NCI-H2227 (cell line): Measurements from ENCODE around the gene PLGRKT.
"Not testable (repeated sequence)": the region's sequence is repeated elsewhere in the genome, so short reads cannot be mapped to it uniquely, and the experiment has no call there.

Experiments used
- DNase-seq: peaks from one replicate; lab custom pipeline; 2025; ENCODE audit not compliant: unreplicated experiment; lab: John Stamatoyannopoulos, UW

Gene PLGRKT

DNA sequence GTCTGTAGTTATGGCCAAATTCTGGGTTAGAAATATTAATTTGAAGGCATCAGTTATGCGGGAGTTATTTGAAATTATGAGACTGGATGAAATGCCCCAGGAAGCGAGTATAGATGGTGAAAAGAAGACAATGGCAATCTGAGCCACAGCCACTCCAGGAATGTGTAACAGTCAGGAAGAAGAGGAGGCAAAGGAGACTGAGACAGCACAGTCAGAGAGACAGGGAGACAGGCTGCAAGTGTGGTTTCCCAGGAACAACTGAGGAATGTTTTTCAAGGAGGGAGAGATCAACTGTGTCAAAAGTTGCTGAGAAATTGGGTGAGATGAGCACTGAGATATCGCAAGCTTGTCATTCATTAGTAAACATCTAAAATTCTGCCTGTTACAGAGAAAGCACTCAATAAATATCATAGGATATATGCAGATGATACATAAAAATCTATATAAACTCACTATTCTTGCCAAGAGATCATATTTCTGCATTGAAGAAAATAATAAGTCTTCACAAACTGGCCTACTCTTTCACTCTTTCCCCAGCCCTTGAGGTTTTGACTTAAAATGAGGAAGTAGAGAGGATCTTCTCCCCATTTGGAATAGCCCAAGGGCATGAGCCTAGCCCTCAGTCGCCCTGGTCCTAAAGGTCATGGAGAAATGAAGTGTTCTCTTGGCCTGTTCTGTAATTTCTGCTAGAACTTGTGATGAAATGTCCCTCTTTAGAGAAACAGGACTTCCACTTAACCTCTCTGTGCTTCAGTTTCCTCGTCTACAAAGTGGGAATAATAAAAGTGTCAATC is 49.5 kb downstream of the PLGRKT start:
- no peak for DNase-seq

DNA sequence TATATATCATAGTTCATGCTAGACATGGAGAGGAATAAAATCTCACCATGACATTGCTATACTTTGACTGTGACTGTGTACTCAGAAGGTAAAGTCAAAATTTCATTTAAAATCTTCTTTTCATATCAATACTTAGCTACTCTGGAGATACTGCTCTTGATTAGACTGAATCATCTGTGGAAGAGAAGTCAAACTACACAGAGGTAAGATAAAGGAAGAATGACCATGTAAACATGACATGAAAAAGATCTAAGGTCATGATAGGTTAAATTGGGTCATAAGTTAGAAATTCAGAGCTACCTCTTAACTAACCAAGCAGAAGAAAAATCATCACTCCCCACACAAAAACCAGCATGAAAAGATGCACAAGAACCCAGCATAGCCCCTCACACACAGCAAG is 53.3 kb downstream of the PLGRKT start:
- no peak for DNase-seq

GRCh38 chr9:5382479-5382878 is 55.2 kb downstream of the PLGRKT start:
- DNase-seq: no peak

GRCh38 chr9:5375790-5376477 is 61.8 kb downstream of the PLGRKT start:
- no peak for DNase-seq

GRCh38 chr9:5375091-5375490 is 62.6 kb downstream of the PLGRKT start:
- no peak for DNase-seq

- DNase-seq: no peak
Measured at GRCh38 chr9:5364294-5365024, 73.3 kb downstream of the PLGRKT start.

DNA sequence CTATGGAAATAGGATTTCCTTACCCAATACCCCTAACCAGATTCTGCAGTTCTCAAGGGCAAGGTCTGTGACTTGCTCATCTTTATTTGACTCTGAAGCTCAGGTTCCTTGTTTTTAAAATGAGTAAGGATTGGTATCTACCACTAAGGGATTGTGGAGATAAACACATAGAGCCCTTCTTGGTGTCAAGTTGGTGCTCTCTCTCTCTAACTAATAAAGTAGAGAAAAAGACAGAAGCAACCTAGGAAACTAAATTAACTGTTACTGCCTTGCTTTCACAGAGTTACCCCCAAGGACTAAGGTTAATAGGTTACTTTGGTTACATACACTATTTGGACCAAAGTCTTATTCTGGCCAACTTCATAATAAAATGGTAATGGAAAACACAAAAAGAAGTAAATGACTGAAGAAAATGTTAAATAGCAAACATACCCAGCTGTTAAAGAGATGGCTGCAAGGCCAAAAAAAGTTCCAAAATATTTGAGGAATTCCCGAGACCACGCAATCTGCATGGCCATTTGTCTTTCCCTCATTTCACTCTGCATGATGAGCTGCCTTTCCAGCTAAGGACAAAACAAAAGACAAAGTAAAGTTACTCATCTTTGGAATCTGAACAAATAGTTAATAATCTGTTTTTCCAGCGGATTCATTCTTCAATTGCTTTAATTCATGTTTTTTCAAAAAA is 76.3 kb downstream of the PLGRKT start:
- no peak for DNase-seq

DNA sequence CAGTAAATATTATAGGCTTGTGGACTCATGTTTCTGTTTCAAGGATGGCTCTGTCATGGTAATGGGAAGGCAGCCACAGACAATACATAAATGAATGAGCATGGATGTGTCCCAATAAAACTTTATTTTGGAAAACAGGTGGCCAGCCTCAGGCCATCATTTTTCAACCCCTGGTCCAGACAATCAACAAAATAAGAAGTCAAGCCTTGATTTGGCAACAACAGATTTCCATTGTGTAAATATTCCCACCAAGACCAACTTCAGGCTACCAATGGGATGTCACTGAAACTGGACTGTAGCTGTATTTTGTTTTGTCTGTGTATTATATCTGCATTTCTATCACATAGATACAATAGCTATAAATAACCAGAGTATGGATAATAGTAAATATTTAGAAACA is 77.4 kb downstream of the PLGRKT start:
- no peak for DNase-seq

- DNase-seq: no peak
Measured at GRCh38 chr9:5357431-5358105, 80.2 kb downstream of the PLGRKT start.

- no peak for DNase-seq
Measured at GRCh38 chr9:5355817-5356216, 81.9 kb downstream of the PLGRKT start.

DNA sequence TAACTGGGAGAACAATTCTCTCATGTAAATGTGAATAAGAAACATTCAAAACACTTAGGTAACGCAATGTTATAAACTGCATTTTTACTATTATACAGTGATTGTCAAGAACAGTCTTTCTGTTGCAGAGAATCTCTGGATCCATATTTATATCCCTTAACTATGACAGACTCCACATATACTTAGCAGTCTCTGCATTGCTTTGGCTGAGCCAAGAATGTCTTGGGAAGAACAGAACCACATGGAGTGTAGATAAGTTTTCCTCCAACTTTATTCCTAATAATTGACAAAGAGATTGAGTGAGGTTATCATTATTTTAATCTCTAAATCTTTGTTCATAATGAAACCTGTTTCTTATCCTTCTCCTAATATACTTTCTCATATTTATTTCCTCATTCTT is 82.5 kb downstream of the PLGRKT start:
- no peak for DNase-seq

DNA sequence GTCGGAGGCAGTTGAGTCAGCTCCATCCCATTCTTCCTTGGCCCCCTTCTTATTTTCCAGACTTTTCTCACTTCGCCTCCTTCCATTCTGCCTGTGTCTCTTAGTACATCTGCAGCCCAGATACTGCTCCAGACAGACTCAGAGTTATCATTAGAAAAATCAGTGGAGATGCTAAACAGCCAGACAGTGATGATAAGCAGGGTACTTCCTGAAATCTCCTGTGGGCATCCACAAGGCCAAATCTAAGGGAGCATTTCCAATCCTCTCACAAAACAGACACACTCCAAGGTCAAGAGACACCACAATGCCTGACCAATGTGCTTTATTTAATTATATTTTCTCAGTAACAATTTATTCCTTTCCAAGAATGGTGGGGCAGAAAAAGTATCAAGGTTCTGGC is 83.5 kb downstream of the PLGRKT start:
- DNase-seq: no peak

DNA sequence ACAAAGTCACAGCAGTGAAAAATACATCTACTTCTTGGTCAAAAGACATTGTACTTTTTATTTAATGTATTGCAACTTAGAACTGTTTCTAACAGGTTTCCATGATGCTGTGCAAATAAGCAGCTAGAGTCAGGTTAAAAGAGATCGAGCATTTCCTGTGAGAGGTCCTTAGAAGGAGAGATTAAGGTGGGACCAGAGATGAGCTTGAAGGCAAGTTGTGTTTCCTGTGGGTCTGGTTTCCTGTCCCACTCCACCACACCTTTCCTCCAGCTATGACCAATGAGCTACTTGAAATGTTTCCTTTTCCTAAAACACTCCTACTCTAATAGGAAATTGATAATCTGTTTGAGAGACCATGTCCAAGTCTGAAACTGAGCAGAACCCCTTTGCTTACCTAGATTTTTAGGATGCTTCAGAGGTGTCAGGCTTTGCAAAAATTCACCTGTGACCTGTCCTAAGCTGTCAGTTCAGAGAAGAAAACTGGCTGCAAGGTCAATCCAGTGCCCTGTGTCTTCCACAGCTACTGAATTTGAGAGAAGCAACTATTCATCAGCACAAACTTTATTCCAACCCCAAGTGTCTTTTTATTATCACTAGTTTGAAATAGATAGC is 85.0 kb downstream of the PLGRKT start:
- DNase-seq: no peak

DNA sequence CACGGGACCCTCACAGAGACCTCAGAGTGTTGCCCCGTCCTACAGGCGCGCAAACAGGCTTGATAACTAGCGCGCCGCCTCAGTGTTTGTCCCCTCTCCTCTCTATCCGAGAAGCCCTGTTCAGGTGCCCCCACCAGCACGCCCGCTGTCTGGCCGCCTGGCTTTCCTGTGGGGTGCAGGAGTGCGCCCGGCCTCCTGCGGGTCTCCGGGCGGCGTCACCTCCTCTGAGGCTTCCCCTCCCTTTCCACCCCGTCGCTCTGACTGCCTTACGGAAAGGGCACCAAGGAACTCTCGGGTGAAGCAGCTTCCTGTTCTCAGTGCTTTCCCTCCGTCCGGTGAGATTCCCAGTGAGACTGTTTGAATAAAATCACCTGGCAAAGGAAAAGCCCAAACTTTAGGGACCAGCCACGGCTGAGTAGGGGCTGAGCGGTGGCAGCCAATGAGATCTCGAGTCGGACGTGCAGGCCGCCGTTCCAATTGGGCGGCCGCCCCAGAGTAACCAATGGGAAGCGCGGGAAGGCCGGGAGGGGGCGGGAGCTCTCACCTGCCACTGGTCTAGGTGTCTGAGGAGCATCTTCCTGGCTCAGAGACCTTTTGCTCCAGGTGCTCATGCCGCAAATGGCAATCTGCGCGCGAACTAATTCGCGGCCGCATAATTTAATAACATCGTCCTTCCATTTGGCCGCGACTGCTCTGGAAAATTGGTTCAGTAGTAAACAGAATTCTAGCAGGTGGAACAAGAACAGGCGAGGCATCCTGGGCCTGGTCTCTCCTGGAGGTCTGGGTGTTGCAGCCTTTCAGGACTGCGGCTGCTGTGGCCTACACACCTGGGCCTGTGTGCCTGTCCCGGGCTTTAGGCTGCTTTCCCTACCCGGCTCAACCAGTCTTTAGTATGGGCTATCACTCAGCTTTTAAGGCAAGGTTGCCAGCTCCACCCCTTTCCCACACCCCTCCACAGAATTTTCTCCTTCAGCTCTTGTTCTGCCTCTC is 98.4 kb downstream of the PLGRKT start, which contains the start of gene RLN1:
Gene RLN1 (minus strand): TSS at position 885 of the 990 bp plus-strand sequence. CDS start 130 bp downstream, at position 755.
- not testable (repeated sequence) for DNase-seq

- no peak for DNase-seq
Measured at GRCh38 chr9:5336688-5337087, 101.0 kb downstream of the PLGRKT start.

DNA sequence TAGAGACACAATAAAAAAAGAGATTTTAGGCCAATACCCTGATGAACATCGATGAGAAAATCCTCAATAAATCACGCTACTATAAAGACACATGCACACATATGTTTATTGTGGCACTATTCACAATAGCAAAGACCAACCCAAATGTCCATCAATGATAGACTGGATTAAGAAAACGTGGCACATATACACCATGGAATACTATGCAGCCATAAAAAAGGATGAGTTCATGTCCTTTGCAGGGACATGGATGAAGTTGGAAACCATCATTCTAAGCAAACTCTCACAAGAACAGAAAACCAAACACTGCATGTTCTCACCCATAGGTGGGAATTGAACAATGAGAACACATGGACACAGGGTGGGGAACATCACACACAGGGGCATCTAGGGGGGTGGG is 106.4 kb downstream of the PLGRKT start:
- not testable (repeated sequence) for DNase-seq

GRCh38 chr9:5326893-5327548 is 110.7 kb downstream of the PLGRKT start:
- DNase-seq: peak; percentile 86

- no peak for DNase-seq
Measured at GRCh38 chr9:5326187-5326586, 111.5 kb downstream of the PLGRKT start.
